Nephron (organoid): ENCODE measurements around the gene ABCA7.

Experiments used
- H3K27ac Mint-ChIP-seq, 3 experiments: 2 replicates each; pipeline ENCODE4 v1.8.0; 2020; ENCODE audit warnings: mixed read lengths in 3 of 3, mild to moderate bottlenecking in 2 of 3, moderate library complexity in 1 of 3
- H3K27me3 Mint-ChIP-seq: 2 replicates; pipeline ENCODE4 v1.8.0; 2021; ENCODE audit warnings: low read depth, mild to moderate bottlenecking, moderate library complexity, mixed read lengths
- H3K36me3 Mint-ChIP-seq: 2 replicates; pipeline ENCODE4 v1.8.0; 2020; ENCODE audit warnings: low read depth, mixed read lengths
- H3K4me1 Mint-ChIP-seq: 2 replicates; pipeline ENCODE4 v1.8.0; 2020; ENCODE audit warnings: mixed read lengths
- H3K4me3 Mint-ChIP-seq, 3 experiments: 2 replicates each; pipeline ENCODE4 v1.8.0; 2020; ENCODE audit warnings: mild to moderate bottlenecking in 3 of 3, mixed read lengths in 3 of 3, moderate library complexity in 2 of 3
- H3K9me3 Mint-ChIP-seq: 2 replicates; pipeline ENCODE4 v1.8.0; 2020; ENCODE audit warnings: mixed read lengths
- CTCF ChIP-seq, 3 experiments: fragments of 200-600 bp; sonication (generic); IDR thresholded peaks; one replicate each; pipeline ENCODE4 v1.5.0; 2021; ENCODE audit warnings: antibody characterized with exemption in 3 of 3; ENCODE audit not compliant: unreplicated experiment in 3 of 3

ABCA7 gene

GRCh38 chr19:1010586-1011510 is 29.1 kb upstream of the ABCA7 start:
- Mint-ChIP-seq H3K4me3 (no peak overlapping the region), H3K9me3 (no peaks in the 10 kb centered on the region), H3K36me3 (peaks cover 3% of the 10 kb centered on the region), H3K27ac (no peak overlapping the region), H3K4me1 (no peaks in the 10 kb centered on the region), H3K27me3 (no peaks in the 10 kb centered on the region)
- no peak for TF ChIP-seq CTCF (IDR thresholded peaks at IDR 0.05; ENCODE audit: unreplicated experiment in 3 of 3)

- Mint-ChIP-seq H3K27ac (no peak overlapping the region), H3K27me3 (no peaks in the 10 kb centered on the region), H3K4me1 (peaks cover 7% of the 10 kb centered on the region), H3K9me3 (no peaks in the 10 kb centered on the region), H3K4me3 (no peak overlapping the region), H3K36me3 (no peaks in the 10 kb centered on the region)
- no peak for TF ChIP-seq CTCF (IDR thresholded peaks at IDR 0.05; ENCODE audit: unreplicated experiment in 3 of 3)
These were observed 28.0 kb upstream of the ABCA7 start for GRCh38 chr19:1011831-1012333.

- no peak for TF ChIP-seq CTCF (IDR thresholded peaks at IDR 0.05; ENCODE audit: unreplicated experiment in 3 of 3)
- Mint-ChIP-seq H3K4me3 (no peak overlapping the region), H3K36me3 (no peaks in the 10 kb centered on the region), H3K27ac (no peak overlapping the region), H3K27me3 (no peaks in the 10 kb centered on the region), H3K9me3 (no peaks in the 10 kb centered on the region), H3K4me1 (peaks cover 9% of the 10 kb centered on the region)
These were observed 27.6 kb upstream of the ABCA7 start for GRCh38 chr19:1012334-1012733.

GRCh38 chr19:1013218-1013617 is 26.7 kb upstream of the ABCA7 start:
- Mint-ChIP-seq H3K4me3 (no peak overlapping the region), H3K27me3 (no peaks in the 10 kb centered on the region), H3K27ac (no peak overlapping the region), H3K36me3 (no peaks in the 10 kb centered on the region), H3K4me1 (peaks cover 9% of the 10 kb centered on the region), H3K9me3 (no peaks in the 10 kb centered on the region)
- TF ChIP-seq CTCF (IDR thresholded peaks at IDR 0.05; ENCODE audit: unreplicated experiment in 3 of 3), result no peak

GRCh38 chr19:1014161-1015060 is 25.5 kb upstream of the ABCA7 start:
- Mint-ChIP-seq H3K4me3 (no peak overlapping the region), H3K36me3 (no peaks in the 10 kb centered on the region), H3K9me3 (no peaks in the 10 kb centered on the region), H3K27ac (no peak overlapping the region), H3K4me1 (peaks cover 9% of the 10 kb centered on the region), H3K27me3 (no peaks in the 10 kb centered on the region)
- TF ChIP-seq CTCF (IDR thresholded peaks at IDR 0.05; ENCODE audit: unreplicated experiment in 3 of 3), result no peak
